IMR-90 (cell line): ENCODE data around the gene ZNF420. TPM values are rescaled to one million over a fixed set of nuclear protein-coding genes. Genes with fewer than 3 reads are reported as not detected.

Experiments
- ATAC-seq: fragments of 200-7000 bp; cut with Tn5 transposase; 2 replicates; pipeline ENCODE4 v1.9.1; 2020; ENCODE audit warnings: low read depth, mild to moderate bottlenecking, moderate library complexity
- BruUV-seq: library from RNA; stranded (reverse); fragments of 400-500 nt; replicated peaks from 2 replicates; lab custom pipeline; 2021; lab: Mats Ljungman, UMichigan
- CTCF ChIA-PET: fragments of 300-600 bp; formaldehyde crosslinking; extraction: SDS; loops from one replicate; lab custom pipeline; 2021; ENCODE audit warnings: antibody characterized with exemption; lab: Yijun Ruan, JAX
- POLR2A ChIA-PET: fragments of 300-600 bp; sonication (Branson Sonifier 250); formaldehyde crosslinking; loops from one replicate; lab custom pipeline; 2022; ENCODE audit warnings: antibody characterized with exemption; ENCODE audit not compliant: unreplicated experiment; lab: Charles Lee
- DNase-seq: peaks from one replicate; pipeline ENCODE4 v3.0.0; 2013
- H2AFZ ChIP-seq: replicated peaks from 2 replicates; pipeline ENCODE3; 2013; ENCODE audit warnings: low read length, mild to moderate bottlenecking; ENCODE audit not compliant: poor library complexity
- H2AK5ac ChIP-seq: 2 replicates; pipeline ENCODE4 v1.6.1; 2013; ENCODE audit warnings: low read depth, low read length, inconsistent platforms
- H2AK9ac ChIP-seq: replicated peaks from 2 replicates; pipeline ENCODE3; 2013; ENCODE audit warnings: mild to moderate bottlenecking, low read depth, low read length, moderate library complexity; ENCODE audit not compliant: poor library complexity
- H2BK120ac ChIP-seq: 2 replicates; pipeline ENCODE4 v1.6.1; 2013; ENCODE audit warnings: low read depth, low read length, inconsistent platforms
- H2BK15ac ChIP-seq: 3 replicates; pipeline ENCODE4 v1.6.1; 2013; ENCODE audit warnings: low read depth, low read length, inconsistent platforms
- H2BK20ac ChIP-seq: 2 replicates; pipeline ENCODE4 v1.6.1; 2013; ENCODE audit warnings: low read depth, mild to moderate bottlenecking, inconsistent platforms, low read length, moderate library complexity
- H2BK5ac ChIP-seq: 2 replicates; pipeline ENCODE4 v1.6.1; 2013; ENCODE audit warnings: mild to moderate bottlenecking, low read depth, low read length, inconsistent platforms; ENCODE audit not compliant: poor library complexity, severe bottlenecking
- H3K14ac ChIP-seq: replicated peaks from 2 replicates; pipeline ENCODE4 v1.6.1; 2013; ENCODE audit warnings: low read depth, low read length, inconsistent platforms
- H3K18ac ChIP-seq: 2 replicates; pipeline ENCODE4 v1.6.1; 2013; ENCODE audit warnings: low read depth, low read length, control low read depth
- H3K23ac ChIP-seq: 2 replicates; pipeline ENCODE4 v1.6.1; 2013; ENCODE audit warnings: low read depth, low read length, inconsistent platforms
- H3K27ac ChIP-seq: 2 replicates; pipeline ENCODE4 v1.5.1; 2013; ENCODE audit warnings: mild to moderate bottlenecking, control low read depth, low read length; ENCODE audit not compliant: insufficient read depth
- H3K27me3 ChIP-seq: 2 replicates; pipeline ENCODE4 v1.6.1; 2013; ENCODE audit warnings: low read length; ENCODE audit not compliant: control insufficient read depth, insufficient read depth
- H3K36me3 ChIP-seq: 2 replicates; pipeline ENCODE4 v1.6.1; 2013; ENCODE audit warnings: low read length, mixed read lengths; ENCODE audit not compliant: control insufficient read depth, insufficient read depth
- H3K4ac ChIP-seq: 2 replicates; pipeline ENCODE4 v1.6.1; 2013; ENCODE audit warnings: low read depth, low read length, inconsistent platforms
- H3K4me1 ChIP-seq: 2 replicates; pipeline ENCODE4 v1.6.1; 2013; ENCODE audit warnings: low read length, mixed read lengths; ENCODE audit not compliant: control insufficient read depth, insufficient read depth
- H3K4me2 ChIP-seq: 2 replicates; pipeline ENCODE4 v1.6.1; 2013; ENCODE audit warnings: low read depth, mild to moderate bottlenecking, control low read depth, low read length, moderate library complexity
- H3K4me3 ChIP-seq: 2 replicates; pipeline ENCODE4 v1.5.1; 2013; ENCODE audit warnings: low read depth, mild to moderate bottlenecking, control low read depth, low read length, moderate library complexity; ENCODE audit not compliant: insufficient read depth
- H3K56ac ChIP-seq: 2 replicates; pipeline ENCODE4 v1.6.1; 2013; ENCODE audit warnings: low read length, inconsistent platforms; ENCODE audit not compliant: insufficient read depth; ENCODE audit errors: extremely low read depth
- H3K79me1 ChIP-seq, 2 experiments: 2 replicates each; pipeline ENCODE4 v1.6.1; 2013; ENCODE audit warnings: low read length in 2 of 2, inconsistent platforms in 1 of 2, low read depth in 1 of 2
- H3K9ac ChIP-seq: 2 replicates; pipeline ENCODE4 v1.6.1; 2013; ENCODE audit warnings: low read depth, low read length, control low read depth
- H3K9me1 ChIP-seq: 2 replicates; pipeline ENCODE4 v1.6.1; 2013; ENCODE audit warnings: low read length, inconsistent platforms; ENCODE audit not compliant: insufficient read depth
- H3K9me3 ChIP-seq: 2 replicates; pipeline ENCODE4 v1.6.1; 2013; ENCODE audit warnings: low read length; ENCODE audit not compliant: control insufficient read depth, insufficient read depth
- H4K20me1 ChIP-seq: 2 replicates; pipeline ENCODE4 v1.6.1; 2013; ENCODE audit warnings: low read length, inconsistent platforms; ENCODE audit not compliant: insufficient read depth
- H4K5ac ChIP-seq: 2 replicates; pipeline ENCODE4 v1.6.1; 2013; ENCODE audit warnings: mild to moderate bottlenecking, low read depth, low read length, control low read depth
- H4K8ac ChIP-seq, 2 experiments: 2 replicates each; pipeline ENCODE4 v1.6.1; 2013; ENCODE audit warnings: low read depth in 2 of 2, low read length in 2 of 2, control low read depth in 1 of 2, inconsistent platforms in 1 of 2
- H4K91ac ChIP-seq: 2 replicates; pipeline ENCODE4 v1.6.1; 2013; ENCODE audit warnings: low read depth, low read length, inconsistent platforms; ENCODE audit not compliant: insufficient read depth
- CEBPB ChIP-seq: IDR thresholded peaks from 2 replicates; pipeline ENCODE4 v1.6.1; 2012; ENCODE audit warnings: low read depth, low read length, improper control_type of control experiment
- MAFK ChIP-seq: IDR thresholded peaks from 2 replicates; pipeline ENCODE4 v1.6.1; 2012; ENCODE audit warnings: low read depth, low read length, improper control_type of control experiment
- MAZ ChIP-seq: IDR thresholded peaks from 2 replicates; pipeline ENCODE4 v1.6.1; 2012; ENCODE audit warnings: low read depth, mild to moderate bottlenecking, low read length, improper control_type of control experiment, moderate library complexity, borderline replicate concordance
- NFE2L2 ChIP-seq: fragments of 150-350 bp; IDR thresholded peaks from 2 replicates; pipeline ENCODE4 v1.6.1; 2016; ENCODE audit warnings: low read depth, mild to moderate bottlenecking, low read length
- POLR2A ChIP-seq: IDR thresholded peaks from 2 replicates; pipeline ENCODE4 v1.6.1; 2012; ENCODE audit warnings: mild to moderate bottlenecking, low read depth, low read length
- SMC3 ChIP-seq: fragments of 150-350 bp; IDR thresholded peaks from 2 replicates; pipeline ENCODE4 v1.6.1; 2016; ENCODE audit warnings: low read depth, mild to moderate bottlenecking, antibody characterized with exemption, low read length, moderate library complexity
- WGBS, 2 experiments: methylation state at CpG; one replicate each; pipeline versions ENCODE4 v1.1.5 to v1.1.7; 2013; ENCODE audit warnings: missing lambda C conversion rate in 2 of 2; ENCODE audit not compliant: insufficient read length in 1 of 2; ENCODE audit errors: extremely low coverage in 2 of 2; 5-methylcytosine and 5-hydroxymethylcytosine counted together
- dilution Hi-C: fragments of 300-500 bp; cut with HindIII; formaldehyde crosslinking; loops from one replicate; pipeline ENCODE4 v1.14.3; 2018; ENCODE audit warnings: low sequenced_read_pairs; ENCODE audit not compliant: unreplicated experiment
- in situ Hi-C: fragments of 300-500 bp; cut with MboI; formaldehyde crosslinking; loops from 3 replicates; pipeline ENCODE4 v1.14.3; 2019; ENCODE audit warnings: low sequenced_read_pairs, inconsistent platforms, mixed read lengths
- intact Hi-C: fragments of 100-400 bp; cut with micrococcal nuclease; formaldehyde crosslinking; loops from 2 replicates; pipeline ENCODE4 v1.10.0; 2022
- polyA plus RNA-seq, 3 experiments: library from polyadenylated mRNA; depleted of rRNA; stranded (reverse); fragments of >200 nt; gene quantifications; 2 replicates each; pipeline ENCODE4 v1.2.3, GENCODE V29; 2012; ENCODE audit warnings: low replicate concordance in 1 of 3
- total RNA-seq: library from RNA; depleted of rRNA; stranded (reverse); fragments of >200 nt; gene quantifications from 2 replicates; pipeline ENCODE4 v1.2.3, GENCODE V29; 2012

ZNF420 gene
- total and polyA plus RNA-seq, 2 of the 4 experiments (the other 2 are of a cell fraction): 1.5 to 11.7 TPM

GRCh38 chr19:37087110-37087509 is 8.9 kb downstream of the ZNF420 start:
- no peak overlapping the region for H3K9ac ChIP-seq
- H4K20me1 ChIP-seq: no peaks in the 10 kb centered on the region
- H2BK15ac ChIP-seq: no peak overlapping the region
- no peaks in the 10 kb centered on the region for H3K4me1 ChIP-seq
- in situ Hi-C loops (no loop called here), intact Hi-C loops (no loop called here), dilution Hi-C loops (no loop called here)
- H3K23ac ChIP-seq: no peak overlapping the region
- no peak overlapping the region for H3K4me3 ChIP-seq
- no peak overlapping the region for H2AFZ ChIP-seq
- H3K9me1 ChIP-seq: no peaks in the 10 kb centered on the region
- no peak overlapping the region for H2BK120ac ChIP-seq
- H2BK20ac ChIP-seq: no peak overlapping the region
- H3K36me3 ChIP-seq: peaks cover 7% of the 10 kb centered on the region; the same call in 1 of the 2 replicates
- peaks cover 9% of the 10 kb centered on the region for H3K9me3 ChIP-seq
- H4K91ac ChIP-seq: no peak overlapping the region
- H3K27me3 ChIP-seq: no peaks in the 10 kb centered on the region
- no peak overlapping the region for H2AK5ac ChIP-seq
- H2BK5ac ChIP-seq: no peak overlapping the region
- H4K8ac ChIP-seq: no peak overlapping the region
- H2AK9ac ChIP-seq: no peak overlapping the region
- no peak overlapping the region for H3K4me2 ChIP-seq
- H3K79me1 ChIP-seq: no peaks in the 10 kb centered on the region; a peak in 1 of 4 replicates
- TF ChIP-seq MAFK (no peak), POLR2A (no peak), MAZ (no peak), CEBPB (no peak), SMC3 (no peak), NFE2L2 (no peak)
- CTCF ChIA-PET: no interaction called here
- no peak overlapping the region for H3K56ac ChIP-seq
- BruUV-seq: no TSS peak
- ATAC-seq (no peak), DNase-seq (no peak)
- H3K4ac ChIP-seq: no peak overlapping the region
- WGBS, 2 experiments: no CpG with 5 or more reads among the region's 1 CpG
- POLR2A ChIA-PET: no interaction called here
- H3K14ac ChIP-seq: no peak overlapping the region
- no peak overlapping the region for H3K27ac ChIP-seq
- H3K18ac ChIP-seq: no peak overlapping the region
- no peak overlapping the region for H4K5ac ChIP-seq
